Naive thymus-derived CD4-positive, alpha-beta T cell (primary cell): ENCODE results near the gene S100A6. TPM values are rescaled to one million over a fixed set of nuclear protein-coding genes. Genes with fewer than 3 reads are reported as not detected.

Source experiments
- ATAC-seq: fragments of 150-1000 bp; cut with Tn5 transposase; 2 replicates; pipeline ENCODE4 v1.10.0; 2021; ENCODE audit warnings: mild to moderate bottlenecking, moderate library complexity
- CTCF ChIA-PET: fragments of 350-600 bp; sonication (Branson Sonifier 250); formaldehyde crosslinking; loops from one replicate; lab custom pipeline; 2021; ENCODE audit warnings: antibody characterized with exemption; lab: Charles Lee
- POLR2A ChIA-PET: fragments of 350-600 bp; sonication (Branson Sonifier 250); formaldehyde crosslinking; loops from one replicate; lab custom pipeline; 2021; ENCODE audit warnings: antibody characterized with exemption, inconsistent platforms; lab: Charles Lee
- DNase-seq, 9 donors: peaks; one replicate each; pipeline versions ENCODE4 v3.0.0 to v3.0.0-alpha.2; 2020 to 2022; ENCODE audit warnings: mixed read lengths in 1 of 9
- H3K27ac ChIP-seq: one replicate; pipeline ENCODE4 v1.7.0; 2013; ENCODE audit warnings: mild to moderate bottlenecking, low read depth, low read length, moderate library complexity
- H3K27me3 ChIP-seq, 2 donors: one replicate each; pipeline ENCODE4 v1.7.0; 2013; ENCODE audit warnings: low read length in 2 of 2, mild to moderate bottlenecking in 2 of 2, moderate library complexity in 2 of 2; ENCODE audit not compliant: control insufficient read depth in 2 of 2, insufficient read depth in 2 of 2
- H3K36me3 ChIP-seq, 3 experiments: 1 replicate in 2 of 3; 2 replicates in 1 of 3; pipeline ENCODE4 v1.7.0; 2013; ENCODE audit warnings: low read length in 3 of 3, mild to moderate bottlenecking in 3 of 3, moderate library complexity in 1 of 3; ENCODE audit not compliant: insufficient read depth in 3 of 3, control insufficient read depth in 2 of 3
- H3K4me1 ChIP-seq, 2 donors: one replicate each; pipeline ENCODE4 v1.7.0; 2013; ENCODE audit warnings: low read length in 2 of 2, mild to moderate bottlenecking in 2 of 2, moderate library complexity in 1 of 2; ENCODE audit not compliant: control insufficient read depth in 2 of 2, insufficient read depth in 2 of 2
- H3K4me3 ChIP-seq: 2 replicates; pipeline ENCODE4 v1.7.0; 2013; ENCODE audit warnings: mild to moderate bottlenecking, low read length
- H3K9me3 ChIP-seq, 3 experiments: 1 replicate in 2 of 3; 2 replicates in 1 of 3; pipeline ENCODE4 v1.7.0; 2013; ENCODE audit warnings: low read length in 3 of 3; ENCODE audit not compliant: control insufficient read depth in 2 of 3
- H3K27ac Mint-ChIP-seq, 9 donors: one replicate each; pipeline ENCODE4 v1.8.0; 2020 to 2022; ENCODE audit warnings: mixed read lengths in 9 of 9, mild to moderate bottlenecking in 8 of 9, moderate library complexity in 5 of 9, inconsistent platforms in 2 of 9
- H3K27me3 Mint-ChIP-seq, 5 donors: one replicate each; pipeline ENCODE4 v1.8.0; 2021 to 2022; ENCODE audit warnings: mixed read lengths in 5 of 5, mild to moderate bottlenecking in 1 of 5
- H3K36me3 Mint-ChIP-seq, 5 donors: one replicate each; pipeline ENCODE4 v1.8.0; 2020 to 2022; ENCODE audit warnings: mixed read lengths in 5 of 5, mild to moderate bottlenecking in 3 of 5, inconsistent platforms in 1 of 5
- H3K4me1 Mint-ChIP-seq, 7 donors: one replicate each; pipeline ENCODE4 v1.8.0; 2020 to 2022; ENCODE audit warnings: mixed read lengths in 7 of 7, mild to moderate bottlenecking in 3 of 7, inconsistent platforms in 1 of 7
- H3K4me3 Mint-ChIP-seq, 10 donors: one replicate each; pipeline ENCODE4 v1.8.0; 2020 to 2022; ENCODE audit warnings: mild to moderate bottlenecking in 10 of 10, mixed read lengths in 10 of 10, moderate library complexity in 6 of 10, inconsistent platforms in 2 of 10
- H3K9me3 Mint-ChIP-seq, 11 donors: one replicate each; pipeline ENCODE4 v1.8.0; 2020 to 2022; ENCODE audit warnings: mixed read lengths in 11 of 11, mild to moderate bottlenecking in 4 of 11, inconsistent platforms in 1 of 11, moderate library complexity in 1 of 11
- intact Hi-C, 2 donors: fragments of 100-400 bp; cut with micrococcal nuclease; formaldehyde crosslinking; loops; one replicate each; pipeline ENCODE4 v1.15.1; 2023
- polyA plus RNA-seq, 2 donors: library from polyadenylated mRNA; unstranded; fragments of 300-500 nt; fragmentation: Illumina TruSeq; gene quantifications; one replicate each; pipeline ENCODE4 v1.2.3, GENCODE V29; 2021
- total RNA-seq, 6 experiments: library from RNA in 5 of 6; stranded (reverse) in 5 of 6; gene quantifications; 1 replicate in 5 of 6; 2 replicates in 1 of 6; pipeline ENCODE4 v1.2.3 and lab custom pipeline; 2021 to 2026

S100A6 gene
- total and polyA plus RNA-seq, 7 experiments from 2014 or later = 178 to 568 (median 424) TPM

DNA sequence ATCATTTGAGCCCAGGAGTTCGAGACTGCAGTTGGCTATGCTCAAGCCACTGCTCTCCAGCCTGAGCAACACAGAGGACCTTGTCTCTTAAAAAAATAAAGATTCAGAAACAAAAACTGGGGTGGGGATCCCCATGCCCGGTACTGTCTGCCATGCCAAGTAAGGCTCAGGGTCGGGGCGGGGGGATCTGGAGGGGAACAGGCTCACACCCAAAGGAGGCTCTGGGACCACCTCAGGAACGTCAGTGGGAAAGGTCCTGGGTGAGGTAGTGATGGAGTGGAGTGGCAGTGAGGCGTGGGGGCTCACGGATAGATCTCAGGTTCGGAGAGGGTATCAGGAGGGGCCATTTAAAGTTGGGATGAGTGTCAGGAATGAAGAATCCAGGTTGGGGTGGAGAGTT is 10.6 kb upstream of the S100A6 start:
- Histone ChIP-seq H3K27ac (peak overlapping the region; percentile 79), H3K4me1 (peaks cover 43 to 59% of the 10 kb centered on the region in 2 donors), H3K4me3 (no peak overlapping the region), H3K9me3 (no peaks in the 10 kb centered on the region), H3K36me3 (peaks cover 0 to 15% (median 11%) of the 10 kb centered on the region in 3 experiments), H3K27me3 (no peaks in the 10 kb centered on the region)
- intact Hi-C loops = loop anchor here (2.0 to 5.0 kb wide), 3 partner anchors 14 to 181 kb away; partner anchors contain the start of gene INTS3 (in 1 of the 2)
- Mint-ChIP-seq H3K9me3 (no peaks in the 10 kb centered on the region), H3K36me3 (peaks cover 8 to 32% (median 15%) of the 10 kb centered on the region in 5 donors), H3K27me3 (no peaks in the 10 kb centered on the region), H3K27ac (peak overlapping the region; percentile 93 to 99 (median 98)), H3K4me3 (peak overlapping the region in 9 of 10 donors; percentile 86 to 97 (median 89)), H3K4me1 (peaks cover 56 to 77% (median 69%) of the 10 kb centered on the region in 7 donors)
- ATAC-seq (no peak), DNase-seq (no peak)
- POLR2A ChIA-PET = interaction anchor here (1.4 to 9.5 kb wide), 5 partner anchors 8 to 88 kb away, joined by 5 to 268 read pairs (median 13); partner anchors contain the start of genes CHTOP and S100A6
- CTCF ChIA-PET = interaction anchor here (0.6 to 4.9 kb wide), 3 partner anchors 13 to 36 kb away, joined by 3 to 97 read pairs (median 27); partner anchors contain the start of gene S100A6

DNA sequence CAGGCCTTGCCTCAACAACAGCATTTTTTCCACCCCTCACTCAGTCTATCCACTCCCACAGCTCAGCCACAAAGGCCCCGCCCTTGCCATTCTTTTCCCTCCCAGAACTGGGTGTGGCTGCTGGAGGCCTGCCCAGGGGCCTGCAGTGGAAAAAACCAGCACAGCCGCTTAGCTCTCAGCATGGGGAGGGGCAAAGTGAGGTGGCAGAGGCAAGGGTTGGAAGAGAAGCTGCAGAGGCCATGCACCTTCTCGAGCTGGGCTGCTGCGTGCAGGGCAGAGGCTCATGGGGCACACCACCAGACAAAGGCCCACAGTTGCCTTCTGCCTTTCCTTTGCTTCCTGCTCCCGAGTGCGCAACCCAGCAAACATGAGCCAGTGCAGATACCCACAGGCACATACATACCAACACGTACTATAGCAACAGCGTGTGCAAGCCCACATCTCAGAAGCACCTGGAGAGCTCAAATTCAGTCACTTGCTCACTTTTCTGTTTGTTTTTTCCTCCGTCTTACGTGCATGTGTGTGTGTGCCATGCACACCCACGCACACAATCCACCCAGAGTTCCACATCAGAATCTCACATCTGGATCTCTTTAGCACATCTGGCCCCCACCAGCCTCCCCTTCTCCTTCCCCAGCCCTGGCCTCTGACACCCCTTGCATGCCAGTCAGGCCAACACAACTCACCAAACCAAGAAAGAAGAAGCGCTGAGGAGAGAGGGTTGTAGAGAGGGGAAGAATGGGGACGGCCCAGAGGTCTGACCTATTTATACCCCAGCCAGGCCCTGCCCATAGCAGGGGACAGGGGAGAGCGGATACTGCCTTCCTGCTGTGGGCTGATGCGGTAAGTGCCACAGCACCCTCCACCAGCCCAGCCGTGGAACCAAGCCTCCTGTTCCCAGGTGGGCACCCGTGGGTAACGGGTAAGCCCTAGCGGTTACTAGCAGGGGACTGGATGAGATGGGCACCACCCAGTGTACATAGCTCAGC is 9.6 kb upstream of the S100A6 start, which contains the start of gene S100A4:
Gene S100A4, minus strand, starts transcription at position 740 of the 989 bp plus-strand sequence. CDS start 1,012 bp downstream, outside the sequence.
- ChIA-PET POLR2A (interaction anchor here (0.7 to 9.5 kb wide), 18 partner anchors 9 to 432 kb away, joined by 3 to 268 read pairs (median 5); partner anchors contain the start of genes CHTOP, INTS3, JTB and S100A2), CTCF (interaction anchor here (0.6 to 4.9 kb wide), 8 partner anchors 12 to 35 kb away, joined by 3 to 97 read pairs (median 4); partner anchors contain the start of gene S100A6)
- no peaks in the 10 kb centered on the region for H3K9me3 Mint-ChIP-seq
- Histone ChIP-seq H3K9me3 (no peaks in the 10 kb centered on the region), H3K36me3 (peaks cover 0 to 15% (median 11%) of the 10 kb centered on the region in 3 experiments), H3K27me3 (no peaks in the 10 kb centered on the region), H3K4me3 (peak within 1 kb of the TSS; percentile 69), H3K4me1 (peaks cover 53 to 69% of the 10 kb centered on the region in 2 donors), H3K27ac (peak within 1 kb of the TSS; percentile 79)
- intact Hi-C loops = loop anchor here (1.0 to 5.0 kb wide), 6 partner anchors 9 to 182 kb away; partner anchors contain the start of gene INTS3 (in 1 of the 2)
- peaks cover 8 to 34% (median 15%) of the 10 kb centered on the region in 5 donors for H3K36me3 Mint-ChIP-seq
- DNase-seq (peak; percentile 50 to 93 (median 89)), ATAC-seq (peak; percentile 84)
- peak within 1 kb of the TSS; percentile 93 to 99 (median 98) for H3K27ac Mint-ChIP-seq
- H3K27me3 Mint-ChIP-seq = no peaks in the 10 kb centered on the region
- H3K4me1 Mint-ChIP-seq = peaks cover 62 to 87% (median 74%) of the 10 kb centered on the region in 7 donors
- peak within 1 kb of the TSS; percentile 85 to 97 (median 88) for H3K4me3 Mint-ChIP-seq

DNA sequence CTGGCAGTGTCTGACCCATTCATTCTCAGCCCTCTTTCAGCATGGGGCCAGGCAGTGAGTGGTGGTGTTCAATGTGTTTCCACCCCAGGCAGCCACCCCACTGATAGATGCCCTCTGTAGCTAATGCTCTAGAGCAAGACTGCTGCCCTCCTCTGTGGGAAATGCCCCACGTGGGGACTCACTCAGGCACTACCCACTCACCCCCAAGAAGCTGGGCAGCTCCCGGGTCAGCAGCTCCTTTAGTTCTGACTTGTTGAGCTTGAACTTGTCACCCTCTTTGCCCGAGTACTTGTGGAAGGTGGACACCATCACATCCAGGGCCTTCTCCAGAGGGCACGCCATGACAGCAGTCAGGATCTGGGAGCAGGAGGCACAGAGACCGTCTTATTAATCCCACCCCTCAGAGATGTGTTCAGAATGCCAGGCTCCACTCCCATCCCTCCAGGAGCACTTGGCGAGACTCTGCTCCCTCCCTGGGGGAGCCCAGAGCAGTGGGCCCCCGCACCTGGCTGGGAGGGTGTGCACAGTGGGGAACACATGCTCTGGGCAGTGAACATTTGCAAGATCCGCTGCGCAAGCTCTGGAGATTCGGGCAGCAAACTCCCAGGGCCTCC is 8.8 kb upstream of the S100A6 start:
- peaks cover 70 to 95% (median 81%) of the 10 kb centered on the region in 7 donors for H3K4me1 Mint-ChIP-seq
- H3K9me3 Mint-ChIP-seq = no peaks in the 10 kb centered on the region
- DNase-seq = peak in 1 of 9 donors; percentile 41
- POLR2A ChIA-PET = interaction anchor here (0.5 to 9.5 kb wide), 22 partner anchors 10 to 1197 kb away, joined by 3 to 268 read pairs (median 4); partner anchors contain the start of genes CHTOP, INTS3, JTB and S100A2
- Histone ChIP-seq H3K9me3 (no peaks in the 10 kb centered on the region), H3K4me1 (peaks cover 61 to 77% of the 10 kb centered on the region in 2 donors), H3K27me3 (no peaks in the 10 kb centered on the region), H3K36me3 (peaks cover 0 to 15% (median 11%) of the 10 kb centered on the region in 3 experiments), H3K27ac (peak overlapping the region; percentile 79), H3K4me3 (peak overlapping the region; percentile 69)
- no peak for ATAC-seq
- intact Hi-C loops = loop anchor here (1.0 to 5.0 kb wide), 5 partner anchors 8 to 183 kb away; partner anchors contain the start of gene INTS3 (in 1 of the 2)
- CTCF ChIA-PET = interaction anchor here (0.6 to 4.9 kb wide), 7 partner anchors 11 to 34 kb away, joined by 3 to 97 read pairs (median 5); partner anchors contain the start of gene S100A6
- H3K27me3 Mint-ChIP-seq = no peaks in the 10 kb centered on the region
- peaks cover 8 to 42% (median 15%) of the 10 kb centered on the region in 5 donors for H3K36me3 Mint-ChIP-seq
- H3K4me3 Mint-ChIP-seq = peak overlapping the region; percentile 85 to 97 (median 88)
- H3K27ac Mint-ChIP-seq = peak overlapping the region; percentile 93 to 99 (median 98)

DNA sequence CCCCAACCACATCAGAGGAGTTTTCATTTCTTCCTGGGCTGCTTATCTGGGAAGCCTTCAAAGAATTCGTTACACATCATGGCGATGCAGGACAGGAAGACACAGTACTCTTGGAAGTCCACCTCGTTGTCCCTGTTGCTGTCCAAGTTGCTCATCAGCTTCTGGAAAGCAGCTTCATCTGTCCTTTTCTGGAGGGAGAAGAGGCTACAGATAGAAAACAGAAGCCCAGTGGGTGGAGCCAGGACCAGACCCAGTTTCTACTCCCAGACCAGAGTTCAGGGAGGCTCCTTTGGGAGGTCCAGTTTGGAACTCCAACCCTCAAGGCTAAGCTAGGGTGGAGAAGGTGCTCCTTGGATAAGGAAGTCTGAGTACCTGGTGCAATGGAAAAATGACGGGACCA is 7.9 kb upstream of the S100A6 start:
- Mint-ChIP-seq H3K4me3 (peak overlapping the region; percentile 85 to 97 (median 88)), H3K4me1 (peaks cover 73 to 93% (median 82%) of the 10 kb centered on the region in 7 donors), H3K27ac (peak overlapping the region; percentile 93 to 99 (median 98)), H3K9me3 (no peaks in the 10 kb centered on the region), H3K27me3 (no peaks in the 10 kb centered on the region), H3K36me3 (peaks cover 8 to 44% (median 15%) of the 10 kb centered on the region in 5 donors)
- Histone ChIP-seq H3K36me3 (peaks cover 0 to 15% (median 11%) of the 10 kb centered on the region in 3 experiments), H3K27me3 (no peaks in the 10 kb centered on the region), H3K9me3 (no peaks in the 10 kb centered on the region), H3K4me1 (peaks cover 63 to 79% of the 10 kb centered on the region in 2 donors), H3K27ac (peak overlapping the region; percentile 79), H3K4me3 (peak overlapping the region; percentile 69)
- intact Hi-C loops = loop anchor here (2.0 kb wide), 1 partner anchor 89 kb away; no protein-coding TSS in a partner anchor
- CTCF ChIA-PET = interaction anchor here (0.7 to 4.9 kb wide), 4 partner anchors 10 to 33 kb away, joined by 3 to 97 read pairs (median 19); partner anchors contain the start of gene S100A6
- no peak for ATAC-seq
- DNase-seq = no peak
- POLR2A ChIA-PET = interaction anchor here (0.5 to 9.5 kb wide), 11 partner anchors 9 to 1197 kb away, joined by 3 to 268 read pairs (median 4); partner anchors contain the start of genes CHTOP and S100A6

DNA sequence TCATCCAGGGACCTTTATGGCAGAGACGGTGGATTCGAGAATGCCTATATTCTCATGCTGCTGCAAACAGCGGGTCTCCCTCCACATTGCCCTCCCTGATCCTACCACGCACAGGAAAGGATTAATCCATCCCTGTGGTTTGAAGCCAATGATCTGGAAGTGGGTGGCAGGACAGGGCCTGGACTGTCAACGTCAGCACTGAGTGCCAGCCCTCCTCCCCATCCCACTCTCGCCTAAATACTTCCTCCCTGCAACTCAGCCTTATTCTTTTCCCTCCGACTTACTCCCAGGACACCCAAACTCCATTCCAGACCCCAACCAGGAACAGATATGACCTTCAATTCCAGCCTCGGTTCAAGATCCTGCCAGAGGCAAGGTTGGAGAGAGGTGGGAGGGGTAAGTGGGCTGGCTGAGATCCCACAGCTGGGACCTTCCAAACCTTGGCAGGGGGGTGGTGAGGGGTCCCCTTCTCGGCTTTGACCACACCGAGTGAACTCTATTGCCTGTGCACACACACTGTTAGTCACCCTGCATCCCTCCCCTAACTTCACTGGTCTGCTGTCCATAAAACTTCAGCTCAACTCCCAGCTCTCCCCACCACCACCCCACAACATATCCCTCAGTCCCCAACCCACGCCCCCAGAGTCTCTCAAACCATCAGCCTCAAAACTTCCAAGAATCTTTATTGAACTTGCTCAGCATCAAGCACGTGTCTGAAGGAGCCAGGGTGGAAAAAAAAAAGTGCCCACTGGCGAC is 7.3 kb upstream of the S100A6 start:
- Histone ChIP-seq H3K27me3 (no peaks in the 10 kb centered on the region), H3K4me1 (peaks cover 63 to 79% of the 10 kb centered on the region in 2 donors), H3K4me3 (no peak overlapping the region), H3K36me3 (peaks cover 0 to 15% (median 11%) of the 10 kb centered on the region in 3 experiments), H3K27ac (peak overlapping the region; percentile 79), H3K9me3 (no peaks in the 10 kb centered on the region)
- ATAC-seq (no peak), DNase-seq (no peak)
- Mint-ChIP-seq H3K27me3 (no peaks in the 10 kb centered on the region), H3K9me3 (no peaks in the 10 kb centered on the region), H3K27ac (peak overlapping the region; percentile 81 to 99 (median 98)), H3K4me1 (peaks cover 73 to 92% (median 81%) of the 10 kb centered on the region in 7 donors), H3K4me3 (peak overlapping the region; percentile 42 to 97 (median 88)), H3K36me3 (peaks cover 8 to 44% (median 15%) of the 10 kb centered on the region in 5 donors)
- ChIA-PET CTCF (interaction anchor here (0.6 to 4.9 kb wide), 5 partner anchors 9 to 303 kb away, joined by 3 to 97 read pairs (median 11); partner anchors contain the start of gene S100A6), POLR2A (interaction anchor here (0.5 to 9.5 kb wide), 6 partner anchors 9 to 79 kb away, joined by 3 to 268 read pairs (median 4); partner anchors contain the start of gene S100A6)
- intact Hi-C loops = no loop called here
